Measurements from ENCODE around the gene ITPK1.

The ITPK1 gene

GRCh38 chr14:92962031-92962830, 153.5 kb downstream of the ITPK1 start:
- DNase-seq: no peak

GRCh38 chr14:92961567-92961855, 154.2 kb downstream of the ITPK1 start:
- no peak for DNase-seq

GRCh38 chr14:92960706-92961566, 154.8 kb downstream of the ITPK1 start:
- DNase-seq: no peak

GRCh38 chr14:92959761-92960680, 155.7 kb downstream of the ITPK1 start:
- no peak for DNase-seq

GRCh38 chr14:92959189-92959531, 156.6 kb downstream of the ITPK1 start:
- no peak for DNase-seq

- DNase-seq: no peak
These were observed 157.1 kb downstream of the ITPK1 start for GRCh38 chr14:92958373-92959188.

GRCh38 chr14:92956961-92957360, 158.8 kb downstream of the ITPK1 start:
- DNase-seq: no peak

GRCh38 chr14:92955381-92955780, 160.3 kb downstream of the ITPK1 start:
- no peak for DNase-seq

- no peak for DNase-seq
These were observed 160.8 kb downstream of the ITPK1 start for GRCh38 chr14:92954933-92955332.

GRCh38 chr14:92953526-92953925, 162.2 kb downstream of the ITPK1 start:
- DNase-seq: no peak

- no peak for DNase-seq
These were observed 163.0 kb downstream of the ITPK1 start for GRCh38 chr14:92952481-92953298.

GRCh38 chr14:92951912-92952471, 163.7 kb downstream of the ITPK1 start:
- peak; percentile 63 to 83 for DNase-seq

GRCh38 chr14:92951261-92951660, 164.5 kb downstream of the ITPK1 start:
- no peak for DNase-seq

GRCh38 chr14:92950773-92951172, 165.0 kb downstream of the ITPK1 start:
- no peak for DNase-seq

- DNase-seq: no peak
These were observed 165.6 kb downstream of the ITPK1 start for GRCh38 chr14:92950193-92950540.

- no peak for DNase-seq
These were observed 166.1 kb downstream of the ITPK1 start for GRCh38 chr14:92949496-92950192.

GRCh38 chr14:92948647-92949046, 167.1 kb downstream of the ITPK1 start:
- no peak for DNase-seq

GRCh38 chr14:92946847-92947545, 168.7 kb downstream of the ITPK1 start:
- DNase-seq: no peak

- no peak for DNase-seq
These were observed 169.5 kb downstream of the ITPK1 start for GRCh38 chr14:92945959-92946846.

Data from stimulated activated CD4-positive, alpha-beta T cell treated with anti-CD3 and anti-CD28 coated beads, Interleukin-4, amount 100 ng/mL, for 4 hours (primary cell).